HG03025 (cell line): ENCODE data around the gene ZER1.

Experiments
- ATAC-seq: cut with Tn5 transposase; IDR thresholded peaks from one replicate; pipeline ENCODE4 v1.9.1; 2021; ENCODE audit warnings: mild to moderate bottlenecking, moderate library complexity; ENCODE audit not compliant: unreplicated experiment, low FRiP score

ZER1 gene

GRCh38 chr9:128743421-128743820 is 28.3 kb downstream of the ZER1 start:
- no peak for ATAC-seq

- ATAC-seq: no peak
Observed at GRCh38 chr9:128742401-128742800, 29.3 kb downstream of the ZER1 start.

- no peak for ATAC-seq
Observed at GRCh38 chr9:128735373-128735772, 36.4 kb downstream of the ZER1 start.

- no peak for ATAC-seq
Observed at GRCh38 chr9:128733256-128733655, 38.5 kb downstream of the ZER1 start.

DNA sequence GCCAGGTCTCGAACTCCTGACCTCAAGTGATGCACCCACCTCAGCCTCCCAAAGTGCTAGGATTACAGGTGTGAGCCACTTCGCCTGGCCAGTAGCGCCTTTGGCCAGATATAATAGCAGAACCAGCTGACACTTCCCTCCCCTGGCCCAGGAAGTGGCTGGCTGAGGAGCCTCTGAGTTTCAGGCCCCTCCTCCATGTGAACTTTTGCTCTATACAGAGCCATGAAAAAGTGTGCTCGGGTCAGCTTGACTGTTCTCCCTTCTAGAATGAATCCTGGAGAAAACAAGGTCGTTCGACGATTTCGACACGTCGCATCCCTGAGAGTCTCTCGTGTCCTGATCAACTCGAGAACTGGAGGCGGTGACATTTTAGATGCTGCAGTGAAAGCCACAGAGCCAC is 39.2 kb downstream of the ZER1 start:
- ATAC-seq: no peak

DNA sequence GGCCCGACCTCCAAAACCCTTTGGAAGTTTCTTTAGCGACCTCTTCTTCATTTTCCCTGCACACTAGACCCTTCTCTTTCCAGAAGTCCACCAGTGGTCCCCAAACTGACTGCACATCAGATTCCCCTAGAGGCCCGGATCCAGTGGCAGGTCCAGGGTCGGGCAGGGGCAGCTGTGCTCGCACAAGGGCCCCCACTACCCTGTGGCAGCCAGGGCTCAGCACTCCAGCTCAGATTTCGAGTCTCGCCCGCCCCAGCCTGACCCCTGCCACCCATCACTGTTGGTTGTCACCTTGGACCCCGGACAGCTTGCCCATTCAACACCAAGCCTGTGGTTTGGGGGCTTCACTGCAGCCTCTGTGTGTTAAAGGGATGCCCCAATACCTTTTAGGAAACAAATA is 40.0 kb downstream of the ZER1 start:
- no peak for ATAC-seq

GRCh38 chr9:128731093-128731492 is 40.6 kb downstream of the ZER1 start:
- ATAC-seq: no peak

DNA sequence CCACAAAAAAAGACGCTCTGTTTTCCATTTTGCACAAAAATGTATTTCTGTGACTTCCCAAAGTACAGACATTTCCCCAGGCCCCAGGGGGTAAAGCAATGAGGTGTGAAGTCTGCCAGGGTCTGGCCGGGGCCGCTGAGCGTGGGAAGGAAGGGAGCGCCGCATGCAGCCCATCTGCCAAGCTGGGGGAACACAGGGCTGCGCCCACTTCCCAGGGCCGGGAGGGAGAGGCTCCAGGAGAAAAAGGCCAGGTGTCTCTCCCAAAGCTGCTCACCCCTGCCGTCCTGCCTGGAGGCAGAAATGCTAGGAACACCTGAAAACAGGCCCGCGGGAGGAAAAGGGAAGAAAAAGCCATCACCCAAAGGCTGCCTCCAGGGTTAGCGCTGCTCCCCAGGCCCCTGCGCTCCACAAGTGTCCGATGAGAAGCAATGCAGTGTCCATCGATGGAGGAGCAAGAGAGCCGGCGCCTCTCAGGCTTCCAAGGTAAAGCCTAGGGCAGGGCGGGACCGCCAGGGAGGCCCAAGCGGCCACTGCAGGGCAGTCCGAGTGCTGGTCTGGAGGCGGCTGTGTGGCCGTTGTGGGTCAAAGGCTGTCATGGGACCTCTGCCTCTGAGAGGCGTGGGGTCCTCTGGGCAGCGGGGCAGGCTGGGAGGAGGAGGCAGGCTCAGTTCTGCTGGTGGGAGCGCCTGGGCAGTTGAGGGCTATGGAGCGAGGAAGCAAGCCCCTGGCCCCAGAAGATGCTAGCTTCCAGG is 41.8 kb downstream of the ZER1 start:
- no peak for ATAC-seq

GRCh38 chr9:128729302-128729701 is 42.4 kb downstream of the ZER1 start:
- no peak for ATAC-seq

DNA sequence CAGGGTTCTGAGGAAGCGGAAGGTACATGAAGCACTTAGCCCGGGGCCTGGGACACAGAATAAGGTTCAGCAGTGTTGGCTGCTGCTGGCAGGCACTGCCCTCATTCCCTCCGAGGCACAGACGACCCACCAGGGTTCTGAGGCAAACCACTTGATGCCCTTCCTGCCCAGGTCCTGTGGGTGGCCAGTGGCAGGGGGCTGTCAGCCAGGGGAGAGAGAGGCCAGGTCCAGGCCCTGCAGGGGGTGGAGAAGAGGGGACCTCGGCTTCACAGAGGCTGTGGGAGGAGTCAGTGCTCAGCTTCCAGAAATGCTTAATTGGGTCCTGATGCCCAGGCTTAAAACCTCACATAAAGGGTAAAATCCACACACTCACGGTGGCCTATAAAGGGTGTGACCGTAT is 43.4 kb downstream of the ZER1 start:
- ATAC-seq: no peak

- no peak for ATAC-seq
Observed at GRCh38 chr9:128727640-128728248, 44.0 kb downstream of the ZER1 start.

DNA sequence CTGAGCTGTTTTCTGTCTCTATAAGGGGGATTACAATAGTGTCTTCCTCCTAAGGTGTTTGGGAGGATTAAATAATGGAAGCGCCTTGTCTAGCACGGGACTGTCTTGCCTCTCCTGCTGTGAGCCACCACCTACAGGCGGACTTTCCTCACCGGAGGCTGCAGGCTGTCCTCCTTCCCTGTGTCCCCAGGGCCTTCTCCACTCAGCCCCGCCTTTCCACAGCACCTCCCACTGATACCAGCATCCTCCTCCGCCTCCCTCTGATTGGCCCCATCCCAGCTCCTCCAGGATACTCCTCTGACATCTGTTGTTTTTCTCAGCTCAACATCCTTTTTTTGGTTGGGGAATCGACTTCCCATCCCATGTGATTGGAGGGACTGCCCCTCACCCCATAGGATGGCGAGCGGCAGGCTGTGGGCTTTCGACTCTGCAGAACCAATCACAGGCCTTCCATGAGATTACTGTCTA is 46.9 kb downstream of the ZER1 start:
- ATAC-seq: peak; percentile 3

- ATAC-seq: peak; percentile 90
Observed at GRCh38 chr9:128723866-128724743, 47.6 kb downstream of the ZER1 start, which contains the start of gene ZDHHC12. ZDHHC12 (minus strand) TSS chr9:128724127; CDS start chr9:128724093, 34 bp downstream.

DNA sequence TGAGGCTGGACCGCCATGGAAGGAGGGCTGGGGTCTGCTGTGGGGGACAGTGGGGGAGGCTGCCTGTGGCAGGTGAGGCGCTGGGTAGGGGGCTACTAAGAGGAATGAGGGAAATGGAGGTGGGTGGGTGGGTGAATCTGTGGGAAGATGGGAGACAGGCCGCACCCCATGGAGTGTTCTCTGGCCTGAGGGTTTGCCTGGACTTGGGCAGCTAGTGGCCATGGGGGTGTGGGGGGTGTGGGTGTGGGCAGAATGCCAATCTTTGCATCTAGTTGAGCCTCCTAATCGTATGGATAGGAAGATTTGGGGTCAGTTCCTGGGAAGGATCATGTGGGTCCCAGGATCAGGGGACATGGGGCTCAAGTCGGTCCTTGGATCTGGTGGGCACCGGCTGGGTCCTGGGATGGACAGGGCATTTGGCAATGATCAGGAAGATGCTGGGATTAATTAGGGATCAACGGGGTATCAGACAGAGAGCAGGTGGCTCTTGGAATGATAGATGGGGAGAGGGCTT is 48.3 kb downstream of the ZER1 start:
- no peak for ATAC-seq

DNA sequence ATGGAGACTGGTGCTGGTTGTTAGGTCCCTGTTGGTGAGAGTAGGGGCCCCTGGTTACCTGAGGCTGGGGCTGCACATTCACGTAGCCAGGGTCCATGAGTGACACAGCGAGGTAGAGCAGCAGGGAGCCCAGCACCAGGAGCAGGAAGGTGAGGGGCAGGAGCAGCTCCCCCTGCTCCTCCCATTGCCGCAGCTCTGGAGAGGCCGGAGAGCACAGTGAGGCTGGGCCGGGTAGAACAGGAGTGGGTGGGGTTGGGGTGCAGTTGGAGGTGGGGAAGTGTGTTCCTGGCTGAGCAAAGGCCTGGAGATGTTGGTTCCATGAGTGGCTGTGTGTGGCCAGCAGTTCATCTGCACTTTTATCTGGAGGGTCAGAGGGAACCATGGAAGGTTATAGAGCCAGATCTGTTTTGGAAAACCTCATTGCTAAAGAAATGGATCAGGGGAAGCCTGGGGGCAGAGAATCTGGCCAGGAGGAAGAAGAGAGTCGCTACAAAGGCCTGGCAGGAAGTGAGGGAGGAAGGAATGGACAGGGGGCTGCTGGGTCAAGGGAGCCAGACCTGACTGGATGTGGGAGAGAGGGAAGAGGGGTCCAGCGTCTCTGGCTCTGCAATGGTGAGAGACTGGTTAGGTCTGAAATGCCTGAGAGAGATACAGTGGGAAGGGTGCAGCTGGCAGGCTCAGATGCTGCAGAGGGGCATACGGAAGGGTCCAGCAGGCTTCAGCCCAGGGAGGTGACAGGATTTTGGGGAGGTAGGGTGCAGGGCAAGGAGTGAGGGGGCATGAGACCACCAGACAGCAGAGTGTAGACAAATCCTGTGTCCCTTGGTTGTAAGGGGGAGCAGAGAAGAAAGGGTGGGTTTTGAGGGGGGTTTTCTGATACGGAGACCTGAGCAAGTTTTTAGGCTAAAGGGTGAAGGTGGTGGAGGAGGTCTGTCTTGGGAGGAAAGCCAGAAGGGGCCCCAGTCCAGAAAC is 49.1 kb downstream of the ZER1 start:
- ATAC-seq: no peak

- ATAC-seq: no peak
Observed at GRCh38 chr9:128721487-128722010, 50.2 kb downstream of the ZER1 start.

GRCh38 chr9:128720841-128721486 is 50.8 kb downstream of the ZER1 start:
- ATAC-seq: no peak

DNA sequence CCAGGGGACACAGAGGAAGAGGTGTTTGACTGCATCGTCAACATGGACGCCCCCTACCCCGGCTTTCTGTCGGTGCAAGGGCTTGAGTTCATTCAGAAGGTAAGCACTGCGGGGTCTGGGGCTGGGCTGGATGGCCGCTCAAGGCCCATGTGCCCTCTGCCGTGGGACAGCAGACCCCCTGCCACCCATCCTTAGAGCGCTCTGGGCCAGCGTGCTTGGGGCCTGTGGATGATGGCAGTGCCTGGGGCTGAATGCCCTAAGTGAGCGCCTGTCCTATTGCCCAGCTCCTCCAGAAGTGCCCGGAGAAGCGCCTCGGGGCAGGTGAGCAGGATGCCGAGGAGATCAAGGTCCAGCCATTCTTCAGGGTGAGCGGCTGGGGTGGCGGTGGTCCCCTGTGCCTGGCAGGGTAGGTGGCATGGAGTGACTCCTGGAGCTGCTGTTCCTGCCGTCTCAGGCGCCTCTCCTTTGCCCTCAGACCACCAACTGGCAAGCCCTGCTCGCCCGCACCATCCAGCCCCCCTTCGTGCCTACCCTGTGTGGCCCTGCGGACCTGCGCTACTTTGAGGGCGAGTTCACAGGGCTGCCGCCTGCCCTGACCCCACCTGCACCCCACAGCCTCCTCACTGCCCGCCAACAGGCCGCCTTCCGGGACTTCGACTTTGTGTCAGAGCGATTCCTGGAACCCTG is 51.7 kb downstream of the ZER1 start:
- no peak for ATAC-seq
